HepG2 (cell line): Measurements from ENCODE around the gene PARD3. TPM values are rescaled to one million over a fixed set of nuclear protein-coding genes. Genes with fewer than 3 reads are reported as not detected.

Source experiments
- ATAC-seq: fragments of 200-7000 bp; cut with Tn5 transposase; 3 replicates; pipeline ENCODE4 v1.9.1; 2020; ENCODE audit warnings: mild to moderate bottlenecking, moderate library complexity
- BruUV-seq: library from RNA; stranded (reverse); fragments of 400-500 nt; replicated peaks from 2 replicates; lab custom pipeline; 2021; lab: Mats Ljungman, UMichigan
- CTCF ChIA-PET: fragments of 300-600 bp; formaldehyde crosslinking; extraction: SDS; loops from one replicate; lab custom pipeline; 2021; ENCODE audit warnings: low total read pairs, inconsistent platforms, low intra/inter-chr PET ratio; lab: Yijun Ruan, JAX
- POLR2A ChIA-PET: fragments of 350-600 bp; sonication (Branson Sonifier 250); formaldehyde crosslinking; loops from one replicate; lab custom pipeline; 2020; ENCODE audit warnings: antibody characterized with exemption, inconsistent platforms; lab: Yijun Ruan, JAX
- DNase-seq: peaks from one replicate; pipeline ENCODE4 v3.0.0-alpha.2; 2015; ENCODE audit warnings: low spot score
- FAIRE-seq: peaks from 3 replicates; lab custom pipeline; 2011; peaks lifted over from hg19 to GRCh38; lab: Jason Lieb, UNC
- H2AFZ ChIP-seq: one replicate; pipeline ENCODE4 v1.6.1; 2011; ENCODE audit warnings: low read length, inconsistent platforms
- H3K27ac ChIP-seq: fragments of 300-600 bp; 3 replicates; pipeline ENCODE4 v1.8.0; 2011; ENCODE audit warnings: mixed run types, mild to moderate bottlenecking, mixed read lengths, low read length, inconsistent platforms; ENCODE audit not compliant: insufficient read depth; ENCODE audit errors: extremely low read length
- H3K27me3 ChIP-seq, 2 experiments: fragments of 200-600 bp in 1 of 2; 2 replicates in 1 of 2; 3 replicates in 1 of 2; pipeline versions ENCODE4 v1.6.0 to v1.8.0; 2011; ENCODE audit warnings: low read length in 2 of 2, mild to moderate bottlenecking in 2 of 2, moderate library complexity in 2 of 2, inconsistent platforms in 1 of 2; ENCODE audit not compliant: insufficient read depth in 2 of 2, control insufficient read depth in 1 of 2
- H3K36me3 ChIP-seq, 2 experiments: fragments of 200-600 bp in 1 of 2; replicated peaks in 1 of 2; 2 replicates in 1 of 2; 3 replicates in 1 of 2; pipeline versions ENCODE4 v1.5.1 to v1.8.0; 2011; ENCODE audit warnings: low read length in 2 of 2, inconsistent platforms in 1 of 2; ENCODE audit not compliant: insufficient read depth in 2 of 2, control insufficient read depth in 1 of 2
- H3K4me1 ChIP-seq: 2 replicates; pipeline ENCODE4 v1.5.1; 2012; ENCODE audit warnings: low read length, inconsistent platforms; ENCODE audit not compliant: insufficient read depth
- H3K4me2 ChIP-seq: 2 replicates; pipeline ENCODE4 v1.6.0; 2011; ENCODE audit warnings: low read depth, low read length, inconsistent platforms
- H3K4me3 ChIP-seq, 3 experiments: fragments of 200-600 bp in 1 of 3; sonication (generic), shearing (Covaris generic) in 1 of 3; replicated peaks in 1 of 3; 2 replicates each; pipeline ENCODE4 v1.5.1; 2011 to 2016; ENCODE audit warnings: low read length in 3 of 3, inconsistent platforms in 2 of 3, low read depth in 2 of 3, mild to moderate bottlenecking in 2 of 3, control low read depth in 1 of 3, mixed read lengths in 1 of 3; ENCODE audit not compliant: insufficient read depth in 1 of 3
- H3K79me2 ChIP-seq: one replicate; pipeline ENCODE4 v1.6.1; 2011; ENCODE audit warnings: low read length, inconsistent platforms; ENCODE audit not compliant: insufficient read depth
- H3K9ac ChIP-seq: 2 replicates; pipeline ENCODE4 v1.6.0; 2011; ENCODE audit warnings: mild to moderate bottlenecking, low read depth, low read length, inconsistent platforms; ENCODE audit not compliant: insufficient read depth
- H3K9me3 ChIP-seq: 2 replicates; pipeline ENCODE4 v1.5.1; 2012; ENCODE audit warnings: mild to moderate bottlenecking, low read length
- H4K20me1 ChIP-seq: 2 replicates; pipeline ENCODE4 v1.6.0; 2011; ENCODE audit warnings: inconsistent platforms, mild to moderate bottlenecking, low read length, moderate library complexity; ENCODE audit not compliant: insufficient read depth
- E2F5 ChIP-seq: sonication (generic); formaldehyde crosslinking; conservative IDR thresholded peaks from 2 replicates; pipeline ENCODE4 v1.4.0; 2020; ENCODE audit warnings: missing genetic modification reagents
- STAT5B ChIP-seq: sonication (generic); formaldehyde crosslinking; IDR thresholded peaks from 2 replicates; pipeline ENCODE4 v1.4.0; 2020; ENCODE audit warnings: missing genetic modification reagents
- ZNF317 ChIP-seq: sonication (generic); formaldehyde crosslinking; IDR thresholded peaks from 2 replicates; pipeline ENCODE4 v1.5.0; 2020; ENCODE audit warnings: mild to moderate bottlenecking, missing genetic modification reagents
- ZNF770 ChIP-seq: sonication (generic); formaldehyde crosslinking; IDR thresholded peaks from 2 replicates; pipeline ENCODE4 v1.5.0; 2020; ENCODE audit warnings: mild to moderate bottlenecking, missing genetic modification reagents
- WGBS: methylation state at CpG from one replicate; pipeline ENCODE4 v1.1.6; 2017; ENCODE audit warnings: low lambda C conversion rate; 5-methylcytosine and 5-hydroxymethylcytosine counted together
- in situ Hi-C: cut with HindIII; loops from 2 replicates; pipeline ENCODE4 v1.10.0; 2017; ENCODE audit warnings: low pct_unique_long_range_greater_than_20kb; ENCODE audit not compliant: extremely low pct_ligation_motif_present
- intact Hi-C: fragments of 100-400 bp; cut with micrococcal nuclease; formaldehyde crosslinking; loops from one replicate; pipeline ENCODE4 v1.10.0; 2022; ENCODE audit not compliant: unreplicated experiment
- polyA plus RNA-seq, 8 experiments: library from polyadenylated mRNA; depleted of rRNA in 3 of 8; stranded (reverse) in 7 of 8; unstranded in 1 of 8; fragments of >200 nt; fragmentation: Illumina TruSeq in 4 of 8; extraction: Trizol in 4 of 8; gene quantifications; 2 replicates each; pipeline versions ENCODE4 v1.2.1 to v1.2.3, GENCODE V29; 2011 to 2016; ENCODE audit warnings: low read depth in 4 of 8, missing spikeins in 1 of 8, mixed read lengths in 1 of 8; ENCODE audit not compliant: insufficient read depth in 1 of 8
- total RNA-seq, 5 experiments: library from RNA; depleted of rRNA; stranded (reverse); fragments of >200 nt; fragmentation: Illumina TruSeq; extraction: Trizol; gene quantifications; 2 replicates each; pipeline ENCODE4 v1.2.3, GENCODE V29; 2016; ENCODE audit warnings: low read depth in 1 of 5

The PARD3 gene
- total and polyA plus RNA-seq, 2 of the 13 experiments (the other 11 are each of a cell fraction or from before 2014, with no cell fraction given), result 40.9 to 60.0 TPM

GRCh38 chr10:34698979-34699378 is 116.1 kb downstream of the PARD3 start:
- no peaks in the 10 kb centered on the region; a peak in 1 of 5 replicates for H3K27me3 ChIP-seq
- H3K27ac ChIP-seq, result no peak overlapping the region
- no TSS peak for BruUV-seq
- no peak overlapping the region for H2AFZ ChIP-seq
- no peak overlapping the region for H3K4me2 ChIP-seq
- H3K36me3 ChIP-seq, result peaks cover 7 to 11% of the 10 kb centered on the region in 2 experiments
- FAIRE-seq, result no peak
- H3K4me3 ChIP-seq, result no peak overlapping the region
- intact Hi-C loops, result no loop called here
- ATAC-seq, result no peak
- no peak overlapping the region for H3K9ac ChIP-seq
- H3K9me3 ChIP-seq, result no peaks in the 10 kb centered on the region
- peaks cover 11% of the 10 kb centered on the region for H4K20me1 ChIP-seq
- peaks cover 62% of the 10 kb centered on the region for H3K79me2 ChIP-seq
- in situ Hi-C loops, result no loop called here
- DNase-seq, result no peak
- H3K4me1 ChIP-seq, result peaks cover 55% of the 10 kb centered on the region
- CTCF ChIA-PET, result no interaction called here
- 84% methylated on average over 3 of the region's 3 CpGs for WGBS
- no peak for TF ChIP-seq E2F5 (CRISPR knock-in tag)
- TF ChIP-seq ZNF317 (CRISPR knock-in tag), result 0 out of 2 replicates have a peak, but pooled peaks have one; percentile 30
- POLR2A ChIA-PET, result no interaction called here

- Histone ChIP-seq H3K4me3 (no peak overlapping the region), H3K4me2 (no peak overlapping the region), H3K36me3 (peaks cover 7 to 12% of the 10 kb centered on the region in 2 experiments), H2AFZ (no peak overlapping the region), H3K27me3 (no peaks in the 10 kb centered on the region; a peak in 1 of 5 replicates), H3K9me3 (no peaks in the 10 kb centered on the region), H3K9ac (no peak overlapping the region), H3K27ac (no peak overlapping the region), H3K79me2 (peaks cover 56% of the 10 kb centered on the region), H4K20me1 (peaks cover 11% of the 10 kb centered on the region), H3K4me1 (peaks cover 48% of the 10 kb centered on the region)
- ATAC-seq (no peak), FAIRE-seq (no peak), DNase-seq (no peak)
- TF ChIP-seq STAT5B (CRISPR knock-in tag) (no peak), ZNF770 (CRISPR knock-in tag) (peak; percentile 85)
- ChIA-PET CTCF (no interaction called here), POLR2A (no interaction called here)
- intact Hi-C loops, result no loop called here
- in situ Hi-C loops, result no loop called here
- 95% methylated on average over 4 of the region's 4 CpGs for WGBS
- no TSS peak for BruUV-seq
Observed at GRCh38 chr10:34698248-34698831, 116.8 kb downstream of the PARD3 start.
